ENCODE results near the gene RAB11FIP5.

The RAB11FIP5 gene

DNA sequence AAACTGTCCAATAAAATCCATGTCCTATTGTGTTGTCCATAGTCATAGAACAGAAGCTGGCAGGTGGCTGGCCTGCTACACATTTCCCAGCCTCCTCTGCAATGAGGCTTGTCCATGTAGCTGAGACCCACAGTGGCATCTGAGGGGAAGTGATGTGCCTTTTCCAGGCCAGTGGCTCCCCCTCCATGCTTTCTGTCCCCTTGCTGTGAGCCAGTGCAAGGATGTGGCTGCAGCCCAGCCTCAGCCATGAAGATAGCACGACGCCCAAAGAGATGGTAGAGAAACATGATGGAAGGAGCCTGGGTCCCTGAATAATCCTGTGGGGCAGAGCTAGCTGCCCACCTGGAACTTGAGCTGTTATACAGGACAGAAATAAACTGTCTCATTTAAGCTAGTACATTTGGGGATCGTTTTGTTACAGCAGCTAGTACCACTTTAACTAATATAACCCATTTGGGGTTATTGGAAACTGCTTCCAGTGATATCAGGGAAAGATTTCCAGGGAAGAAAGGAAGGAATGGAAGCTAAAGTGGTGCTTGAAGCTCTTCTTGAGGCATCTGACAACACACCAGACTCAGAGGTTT lies 81.6 kb downstream of the RAB11FIP5 start:
- ChIA-PET POLR2A (no interaction called here), CTCF (interaction anchor here (1.0 to 1.5 kb wide), 4 partner anchors 12 to 146 kb away, joined by 3 to 4 read pairs (median 3); no protein-coding TSS in a partner anchor)
- no peak for DNase-seq (ENCODE audit: extremely low spot score)
- TF ChIP-seq, protein P1, sequence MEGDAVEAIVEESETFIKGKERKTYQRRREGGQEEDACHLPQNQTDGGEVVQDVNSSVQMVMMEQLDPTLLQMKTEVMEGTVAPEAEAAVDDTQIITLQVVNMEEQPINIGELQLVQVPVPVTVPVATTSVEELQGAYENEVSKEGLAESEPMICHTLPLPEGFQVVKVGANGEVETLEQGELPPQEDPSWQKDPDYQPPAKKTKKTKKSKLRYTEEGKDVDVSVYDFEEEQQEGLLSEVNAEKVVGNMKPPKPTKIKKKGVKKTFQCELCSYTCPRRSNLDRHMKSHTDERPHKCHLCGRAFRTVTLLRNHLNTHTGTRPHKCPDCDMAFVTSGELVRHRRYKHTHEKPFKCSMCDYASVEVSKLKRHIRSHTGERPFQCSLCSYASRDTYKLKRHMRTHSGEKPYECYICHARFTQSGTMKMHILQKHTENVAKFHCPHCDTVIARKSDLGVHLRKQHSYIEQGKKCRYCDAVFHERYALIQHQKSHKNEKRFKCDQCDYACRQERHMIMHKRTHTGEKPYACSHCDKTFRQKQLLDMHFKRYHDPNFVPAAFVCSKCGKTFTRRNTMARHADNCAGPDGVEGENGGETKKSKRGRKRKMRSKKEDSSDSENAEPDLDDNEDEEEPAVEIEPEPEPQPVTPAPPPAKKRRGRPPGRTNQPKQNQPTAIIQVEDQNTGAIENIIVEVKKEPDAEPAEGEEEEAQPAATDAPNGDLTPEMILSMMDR (IDR thresholded peaks at IDR 0.05; ENCODE audit: control extremely low read depth, extremely low read depth, low read depth, missing control alignments): no peak

DNA sequence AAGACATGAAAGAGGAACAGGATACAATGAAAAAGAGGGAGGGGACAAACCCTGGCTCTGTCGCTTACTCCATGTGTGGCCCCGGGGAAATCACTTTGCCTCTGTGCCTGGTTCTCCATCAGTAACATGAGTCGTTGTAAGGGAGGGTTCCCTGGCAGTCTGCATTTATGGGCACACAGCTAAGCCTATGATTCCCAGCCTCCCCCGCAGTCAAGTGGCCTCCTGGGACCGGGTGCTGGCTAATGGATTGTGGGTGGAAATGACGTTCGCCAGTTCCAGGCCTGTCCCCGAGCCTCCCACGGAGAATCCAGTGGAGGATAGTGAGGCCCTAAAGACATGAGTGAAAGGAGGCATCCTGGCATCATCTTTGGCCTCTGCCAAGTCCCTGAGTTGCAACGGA lies 83.9 kb downstream of the RAB11FIP5 start:
- ChIA-PET POLR2A (no interaction called here), CTCF (no interaction called here)
- no peak for DNase-seq (ENCODE audit: extremely low spot score)
- TF ChIP-seq, protein P1 (IDR thresholded peaks at IDR 0.05; ENCODE audit: control extremely low read depth, extremely low read depth, low read depth, missing control alignments): no peak

DNA sequence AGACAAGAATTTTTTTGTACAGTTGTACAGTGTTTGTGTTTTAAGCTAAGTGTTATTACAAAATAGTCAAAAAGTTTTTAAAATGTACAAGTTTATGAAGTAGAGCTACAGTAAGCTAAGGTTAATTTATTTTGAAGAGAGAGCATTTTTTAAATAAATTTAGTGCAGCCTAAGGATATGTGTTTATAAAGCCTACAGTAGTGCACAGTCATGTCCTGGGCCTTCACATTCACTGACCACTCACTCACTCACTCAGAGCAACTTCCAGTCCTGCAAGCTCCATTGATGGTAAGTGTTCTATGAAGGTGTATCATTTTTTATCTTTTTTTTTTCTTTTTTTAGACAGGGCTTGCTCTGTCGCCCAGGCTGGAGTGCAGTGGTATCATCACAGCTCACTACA lies 85.4 kb downstream of the RAB11FIP5 start:
- ChIA-PET POLR2A (no interaction called here), CTCF (interaction anchor here (0.8 to 0.9 kb wide), 3 partner anchors 10 to 185 kb away, joined by 3 to 4 read pairs (median 3); no protein-coding TSS in a partner anchor)
- TF ChIP-seq, protein P1 (IDR thresholded peaks at IDR 0.05; ENCODE audit: control extremely low read depth, extremely low read depth, low read depth, missing control alignments): no peak
- no peak for DNase-seq (ENCODE audit: extremely low spot score)

DNA sequence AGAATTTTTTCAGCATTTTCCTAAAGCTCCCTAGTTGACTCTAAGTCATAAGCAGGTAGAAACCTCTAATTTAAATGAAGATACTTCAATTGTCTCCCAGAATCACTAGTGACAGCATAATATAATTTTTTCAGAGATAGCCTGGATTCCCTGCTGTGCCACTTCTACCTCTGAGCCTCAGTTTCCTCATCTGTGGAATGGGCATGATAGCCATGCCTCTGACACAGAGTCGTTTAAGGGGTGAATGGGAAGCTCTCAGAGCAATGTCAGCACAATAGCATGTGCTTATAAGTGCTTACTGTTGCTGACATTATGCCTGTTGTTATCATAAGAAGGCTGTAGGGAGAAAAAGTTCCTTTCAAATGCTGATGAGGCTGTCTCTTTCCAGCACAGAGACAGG lies 89.3 kb downstream of the RAB11FIP5 start:
- TF ChIP-seq, protein P1 (IDR thresholded peaks at IDR 0.05; ENCODE audit: control extremely low read depth, extremely low read depth, low read depth, missing control alignments): no peak
- POLR2A ChIA-PET: interaction anchor here (0.6 kb wide), 1 partner anchor 49 kb away, joined by 3 read pairs; no protein-coding TSS in a partner anchor
- DNase-seq (ENCODE audit: extremely low spot score): no peak
- CTCF ChIA-PET: interaction anchor here (1.0 kb wide), 1 partner anchor 50 kb away, joined by 4 read pairs; no protein-coding TSS in a partner anchor
